GM12874 (cell line): Measurements from ENCODE around the gene DDX17.

Source experiments
- CTCF ChIP-seq: IDR thresholded peaks from 2 replicates; pipeline ENCODE4 v1.5.1; 2011; ENCODE audit warnings: low read depth, mild to moderate bottlenecking, control low read depth, low read length, moderate library complexity; ENCODE audit not compliant: insufficient read depth

DDX17 gene

DNA sequence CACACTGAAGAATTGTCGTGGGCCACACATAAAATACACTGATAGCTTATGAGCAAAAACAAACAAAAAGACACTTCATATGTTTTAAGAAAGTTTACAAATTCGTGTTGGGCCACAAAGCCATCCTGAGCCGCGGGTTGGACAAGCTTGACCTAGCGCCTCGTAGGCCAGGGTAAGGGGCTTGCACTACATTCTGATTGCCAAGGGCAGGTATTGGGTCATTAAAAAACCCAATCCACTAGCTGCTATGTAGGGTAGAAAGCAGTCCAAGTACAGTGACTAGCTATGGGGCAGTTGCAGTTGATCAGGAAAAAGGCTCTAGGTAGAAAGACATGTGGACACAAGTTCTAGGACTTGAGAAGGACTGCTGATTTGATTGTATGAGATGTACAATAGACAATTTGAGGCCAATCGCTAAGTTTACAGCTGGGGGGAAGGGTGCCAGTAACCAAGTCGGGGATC is 24.2 kb downstream of the DDX17 start:
- TF ChIP-seq CTCF: no peak

- no peak for TF ChIP-seq CTCF
These were observed 24.8 kb downstream of the DDX17 start for GRCh38 chr22:38481162-38481870.

DNA sequence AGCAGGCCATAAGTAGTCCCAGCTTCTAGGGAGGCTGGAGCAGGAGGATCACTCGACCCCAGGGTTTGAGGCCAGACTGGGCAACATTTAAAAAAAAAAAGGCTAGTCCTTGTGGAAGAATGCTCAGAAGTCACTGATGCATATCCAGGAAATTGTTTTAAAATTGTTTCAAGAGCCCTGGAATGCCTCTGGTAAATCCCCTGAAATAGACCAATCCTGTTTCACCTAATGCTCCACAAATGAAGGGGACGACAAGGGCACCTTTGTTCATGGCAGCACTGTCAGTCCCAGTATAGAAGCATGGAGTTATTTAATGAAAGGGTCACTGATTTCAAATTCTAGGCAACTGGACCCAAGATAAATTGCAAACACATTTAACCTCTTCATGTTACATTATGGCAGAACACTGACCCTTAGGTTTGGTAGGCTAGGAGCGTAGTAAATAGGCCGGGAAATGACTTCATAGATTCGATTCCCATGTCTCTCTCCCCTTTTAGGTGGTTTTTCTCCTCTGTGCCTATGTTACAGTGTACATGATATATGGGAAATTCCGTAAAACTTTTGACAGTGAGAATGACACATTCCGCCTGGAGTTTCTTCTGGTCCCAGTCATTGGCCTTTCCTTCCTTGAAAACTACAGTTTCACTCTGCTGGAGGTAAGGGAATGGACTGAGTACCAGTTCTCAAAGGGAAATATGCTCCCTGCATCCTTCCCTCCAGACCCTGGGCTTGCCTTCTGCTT is 26.8 kb downstream of the DDX17 start:
- no peak for TF ChIP-seq CTCF

GRCh38 chr22:38477585-38477984 is 28.5 kb downstream of the DDX17 start:
- TF ChIP-seq CTCF: no peak

DNA sequence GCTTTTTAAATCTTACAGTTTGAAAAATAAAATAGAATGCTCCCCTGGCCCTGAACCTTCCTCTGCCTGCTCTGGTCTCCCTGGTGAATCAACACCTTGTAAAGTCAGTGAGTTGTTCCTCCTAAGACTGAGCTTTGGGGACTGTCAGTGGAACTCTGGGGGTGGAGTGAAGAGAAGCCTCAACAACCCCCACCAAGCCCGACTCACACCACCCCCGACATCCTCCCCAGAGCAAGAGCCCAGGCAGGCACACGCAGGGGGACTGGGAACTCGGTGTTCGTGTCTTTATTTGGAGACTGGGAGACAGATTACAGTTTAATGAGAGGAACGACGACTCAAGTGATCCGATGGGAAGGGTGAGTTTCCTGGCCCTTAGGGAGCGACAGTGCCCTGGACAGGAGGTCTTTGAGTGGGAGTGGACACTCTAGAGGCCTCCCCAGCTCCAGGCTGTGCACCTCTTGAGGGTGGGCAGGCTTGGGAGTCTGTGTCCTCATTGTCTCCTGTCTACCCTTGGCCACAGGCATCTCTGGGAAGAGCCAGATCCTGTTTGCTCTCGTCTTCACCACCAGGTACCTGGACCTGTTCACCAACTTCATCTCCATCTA is 32.0 kb downstream of the DDX17 start:
- TF ChIP-seq CTCF: no peak

DNA sequence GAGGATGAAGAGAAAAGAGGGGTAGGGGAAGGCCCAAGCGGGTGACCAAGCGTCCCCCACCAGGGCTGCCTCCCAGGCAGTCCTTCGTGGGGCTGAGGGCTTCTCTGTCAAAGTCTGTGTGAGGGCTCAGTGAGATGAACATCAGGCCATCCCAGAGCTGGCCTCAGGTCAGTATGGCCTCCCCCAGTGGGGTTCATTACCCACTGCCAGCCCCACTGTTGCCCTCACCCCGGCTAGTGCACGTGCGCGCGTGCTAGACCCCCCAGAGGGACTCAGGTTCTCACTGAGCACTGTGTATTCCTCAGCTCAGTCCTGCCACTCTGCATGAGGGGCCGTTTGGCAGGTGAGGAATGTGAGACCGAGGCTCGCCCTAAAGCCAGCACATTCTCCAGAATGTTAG is 34.9 kb downstream of the DDX17 start:
- no peak for TF ChIP-seq CTCF

- TF ChIP-seq CTCF: no peak
These were observed 36.8 kb downstream of the DDX17 start for GRCh38 chr22:38469306-38469781.
